Measurements from ENCODE around the gene FYN. TPM values are rescaled to one million over a fixed set of nuclear protein-coding genes. Genes with fewer than 3 reads are reported as not detected.
A peak's percentile ranks its signal among the peaks of the same experiment; 100 is the strongest.

The FYN gene
- total and polyA plus RNA-seq, 2 of the 8 experiments (the other 6 are each of a cell fraction or from before 2014, with no cell fraction given) = 46.8 to 97.2 TPM

- no peak overlapping the region for H3K14ac ChIP-seq (ENCODE audit: insufficient read length)
- DNase-seq (ENCODE audit: low read depth in 1 of 2, low spot score in 2 of 2) = no peak
- H2AFZ ChIP-seq (ENCODE audit: low read length) = no peak overlapping the region
- 0 out of 2 replicates have a peak overlapping the region, but pooled peaks have one; percentile 28 for H4K8ac ChIP-seq (ENCODE audit: extremely low read depth, insufficient read depth, low read length)
- POLR2A ChIA-PET (ENCODE audit: partially characterized antibody) = no interaction called here
- no peaks in the 10 kb centered on the region for H3K9me3 ChIP-seq (ENCODE audit: insufficient read depth in 2 of 2, low read depth in 1 of 2, low read length in 1 of 2)
- no peak overlapping the region for H3K23ac ChIP-seq (ENCODE audit: insufficient read length)
- no peak overlapping the region for H3K4me3 ChIP-seq (ENCODE audit: extremely low read depth in 1 of 4, insufficient read depth in 2 of 4, low read depth in 3 of 4, low read length in 4 of 4)
- peaks cover 0 to 12% (median 4%) of the 10 kb centered on the region in 4 experiments; a peak in 3 of 7 replicates for H3K4me1 ChIP-seq (replicated peaks in 1 of 4; ENCODE audit: control insufficient read depth in 3 of 4, insufficient read depth in 4 of 4, low read length in 3 of 4)
- H2BK20ac ChIP-seq (ENCODE audit: low read length) = no peak overlapping the region
- H3K56ac ChIP-seq (replicated peaks; ENCODE audit: insufficient read length, low read depth, low read length) = no peak overlapping the region
- CTCF ChIA-PET (ENCODE audit: partially characterized antibody) = interaction anchor here (0.6 to 1.2 kb wide), 4 partner anchors 11 to 217 kb away, joined by 3 to 4 read pairs (median 3); no protein-coding TSS in a partner anchor
- no peak overlapping the region for H4K91ac ChIP-seq (replicated peaks; ENCODE audit: insufficient read length, low read length)
- 89% methylated on average over 8 of the region's 8 CpGs; no CpG with 5 or more reads in 1 of the 2 experiments for WGBS, 2 experiments (ENCODE audit: extremely low coverage in 1 of 2, insufficient coverage in 1 of 2, insufficient read length in 1 of 2, insufficient replicate concordance in 2 of 2, low coverage in 1 of 2, low lambda C conversion rate in 2 of 2, missing lambda C conversion rate in 1 of 2)
- H3K36me3 ChIP-seq (ENCODE audit: control insufficient read depth in 2 of 4, insufficient read depth in 4 of 4, low read length in 3 of 4) = no peaks in the 10 kb centered on the region
- no peaks in the 10 kb centered on the region for H3K27me3 ChIP-seq (replicated peaks in 1 of 4; ENCODE audit: control insufficient read depth in 3 of 4, extremely low read depth in 1 of 4, insufficient read depth in 3 of 4, low read length in 3 of 4)
- no peak overlapping the region for H2BK15ac ChIP-seq (ENCODE audit: low read length)
- peak overlapping the region; percentile 29 for H4K5ac ChIP-seq (ENCODE audit: insufficient read length, low read depth, low read length)
- H3K4me2 ChIP-seq (ENCODE audit: insufficient read depth in 1 of 2, low read depth in 2 of 2, low read length in 2 of 2) = no peak overlapping the region
- peaks cover 0 to 5% of the 10 kb centered on the region in 2 experiments for H4K20me1 ChIP-seq (replicated peaks in 1 of 2; ENCODE audit: control insufficient read depth in 1 of 2, insufficient read depth in 2 of 2, low read length in 2 of 2)
- no peak overlapping the region for H2BK5ac ChIP-seq (ENCODE audit: low read depth, low read length)
- no peak overlapping the region for H3K18ac ChIP-seq (ENCODE audit: extremely low read depth, low read length)
- H3K27ac ChIP-seq (ENCODE audit: low read depth, low read length) = no peak overlapping the region
- no peak overlapping the region for H2AK5ac ChIP-seq (ENCODE audit: low read depth, low read length)
- H2BK120ac ChIP-seq (replicated peaks; ENCODE audit: low read depth, low read length) = no peak overlapping the region
- no peak overlapping the region for H3K9ac ChIP-seq (replicated peaks in 1 of 4; ENCODE audit: extremely low read depth in 1 of 4, low read depth in 3 of 4, low read length in 3 of 4)
- H3K79me1 ChIP-seq (ENCODE audit: low read depth, low read length) = peaks cover 5% of the 10 kb centered on the region
- H3K79me2 ChIP-seq (ENCODE audit: control insufficient read depth in 1 of 2, insufficient read depth in 2 of 2, low read length in 2 of 2) = peaks cover 0 to 12% of the 10 kb centered on the region in 2 experiments; a peak in 2 of 4 replicates
- no peak for FAIRE-seq
- H3K23me2 ChIP-seq (ENCODE audit: low read depth, low read length) = no peaks in the 10 kb centered on the region
- no peak overlapping the region for H3K4ac ChIP-seq (replicated peaks; ENCODE audit: insufficient read length, low read depth, low read length)
- no peak overlapping the region for H2BK12ac ChIP-seq (ENCODE audit: low read depth, low read length)
- TF ChIP-seq ASH2L (IDR thresholded peaks at IDR 0.05; ENCODE audit: low read length) (no peak), SIRT6 (IDR thresholded peaks at IDR 0.05; ENCODE audit: low read length) (no peak), SRF (IDR thresholded peaks at IDR 0.05; ENCODE audit: low read depth, low read length) (no peak), TAF1 (IDR thresholded peaks at IDR 0.05; ENCODE audit: low read depth, low read length) (no peak), RAD21 (IDR thresholded peaks at IDR 0.05 in 1 of 2, conservative IDR thresholded peaks at IDR 0.05 in 1 of 2; ENCODE audit: low read depth in 2 of 2, low read length in 2 of 2) (no peak)
Observed at GRCh38 chr6:111793711-111794111, 79.5 kb downstream of the FYN start.
